ENCODE measurements around the gene POR. TPM values are rescaled to one million over a fixed set of nuclear protein-coding genes. Genes with fewer than 3 reads are reported as not detected.
"Not testable (repeated sequence)": the region's sequence is repeated elsewhere in the genome, so short reads cannot be mapped to it uniquely, and the experiment has no call there.

POR gene
- total RNA-seq, 1 donor from 2014 or later = 244 TPM

DNA sequence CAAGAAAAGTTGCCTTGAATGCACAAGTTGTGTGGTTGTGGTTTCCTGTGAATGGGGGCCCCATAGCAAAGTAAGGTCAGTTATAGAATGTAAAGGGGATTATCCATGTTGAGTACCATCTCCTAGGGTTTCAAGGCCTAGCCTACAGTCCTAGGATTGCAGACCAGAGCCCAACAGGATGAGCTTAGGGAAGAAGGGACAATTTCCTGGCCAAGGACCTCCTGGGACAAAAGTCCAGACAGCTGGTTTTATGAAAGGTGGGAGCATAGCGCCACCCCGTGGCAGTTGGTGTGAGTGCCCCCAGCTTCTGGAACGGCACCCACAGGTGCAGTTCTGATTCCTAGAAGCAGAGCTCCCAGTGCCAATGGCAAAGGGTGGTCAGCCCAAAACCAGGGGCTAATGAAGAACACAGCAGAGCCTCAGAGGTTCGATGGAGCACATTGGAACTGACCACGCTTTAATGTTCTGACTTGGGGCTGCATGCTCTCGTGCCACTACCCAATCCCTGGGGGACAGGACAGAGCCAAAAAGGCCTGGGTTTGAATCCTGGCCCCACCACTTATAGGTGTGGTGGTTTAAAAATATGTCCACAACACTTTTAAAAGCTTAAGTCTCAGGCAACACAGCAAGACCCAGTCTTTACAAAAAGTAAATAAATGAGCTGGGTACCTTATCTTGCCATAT is 105.2 kb downstream of the POR start:
- H3K27ac ChIP-seq = no peak overlapping the region
- intact Hi-C loops (cut with DNase I) = loop anchor here (10.0 kb wide), 1 partner anchor 155 kb away; no protein-coding TSS in a partner anchor
- DNase-seq = peak; percentile 82
- TF ChIP-seq, protein P1, sequence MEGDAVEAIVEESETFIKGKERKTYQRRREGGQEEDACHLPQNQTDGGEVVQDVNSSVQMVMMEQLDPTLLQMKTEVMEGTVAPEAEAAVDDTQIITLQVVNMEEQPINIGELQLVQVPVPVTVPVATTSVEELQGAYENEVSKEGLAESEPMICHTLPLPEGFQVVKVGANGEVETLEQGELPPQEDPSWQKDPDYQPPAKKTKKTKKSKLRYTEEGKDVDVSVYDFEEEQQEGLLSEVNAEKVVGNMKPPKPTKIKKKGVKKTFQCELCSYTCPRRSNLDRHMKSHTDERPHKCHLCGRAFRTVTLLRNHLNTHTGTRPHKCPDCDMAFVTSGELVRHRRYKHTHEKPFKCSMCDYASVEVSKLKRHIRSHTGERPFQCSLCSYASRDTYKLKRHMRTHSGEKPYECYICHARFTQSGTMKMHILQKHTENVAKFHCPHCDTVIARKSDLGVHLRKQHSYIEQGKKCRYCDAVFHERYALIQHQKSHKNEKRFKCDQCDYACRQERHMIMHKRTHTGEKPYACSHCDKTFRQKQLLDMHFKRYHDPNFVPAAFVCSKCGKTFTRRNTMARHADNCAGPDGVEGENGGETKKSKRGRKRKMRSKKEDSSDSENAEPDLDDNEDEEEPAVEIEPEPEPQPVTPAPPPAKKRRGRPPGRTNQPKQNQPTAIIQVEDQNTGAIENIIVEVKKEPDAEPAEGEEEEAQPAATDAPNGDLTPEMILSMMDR (IDR thresholded peaks at IDR 0.05) = peak; percentile 91
- peak; percentile 81 for ATAC-seq
- no peaks in the 10 kb centered on the region for H3K9me3 ChIP-seq
- H3K4me1 ChIP-seq = peaks cover 11% of the 10 kb centered on the region
- no peaks in the 10 kb centered on the region for H3K27me3 ChIP-seq (ENCODE audit: low read depth)
- H3K4me3 ChIP-seq = no peak overlapping the region
- H3K36me3 ChIP-seq = peaks cover 20% of the 10 kb centered on the region

DNA sequence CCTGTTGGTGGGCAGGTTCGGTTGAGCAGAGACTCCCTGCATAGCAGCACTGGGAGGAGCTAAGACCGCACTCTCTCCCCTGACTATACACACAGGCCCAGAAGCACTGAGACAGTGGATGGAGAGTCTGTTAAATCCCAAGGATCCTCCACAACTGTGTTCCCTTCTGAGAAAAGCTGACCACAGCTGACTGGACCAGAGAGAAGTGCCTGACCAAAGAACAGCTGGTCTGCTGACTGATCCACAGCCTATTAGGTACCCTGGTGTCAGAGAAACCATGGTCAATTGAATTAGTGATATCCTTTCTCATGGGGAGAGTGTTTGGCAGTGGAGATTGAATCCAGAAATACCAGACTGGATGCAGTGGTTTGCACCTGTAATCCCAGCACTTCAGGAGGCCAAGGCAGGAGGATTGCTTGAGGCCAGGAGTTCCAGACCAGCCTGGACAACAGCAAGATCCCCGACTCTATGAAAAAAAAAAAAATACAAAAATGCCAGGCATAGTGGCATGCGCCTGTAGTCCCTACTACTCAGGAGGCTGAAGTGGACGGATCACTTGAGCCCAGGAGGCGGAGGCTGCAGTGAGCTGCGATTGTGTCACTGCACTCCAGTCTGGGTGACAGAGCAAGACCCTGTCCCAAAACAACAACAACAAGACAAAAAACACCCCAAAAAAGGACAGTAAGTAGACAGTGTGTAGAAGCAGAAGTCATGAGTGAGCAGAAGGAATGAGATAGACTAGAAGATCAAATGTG is 107.2 kb downstream of the POR start:
- TF ChIP-seq, protein P1 (IDR thresholded peaks at IDR 0.05) = no peak
- H3K36me3 ChIP-seq = peaks cover 27% of the 10 kb centered on the region
- ATAC-seq (no peak), DNase-seq (no peak)
- H3K9me3 ChIP-seq = no peaks in the 10 kb centered on the region
- H3K27ac ChIP-seq = no peak overlapping the region
- intact Hi-C loops (cut with DNase I) = loop anchor here (10.0 kb wide), 1 partner anchor 157 kb away; no protein-coding TSS in a partner anchor
- H3K27me3 ChIP-seq (ENCODE audit: low read depth) = no peaks in the 10 kb centered on the region
- H3K4me3 ChIP-seq = no peak overlapping the region
- H3K4me1 ChIP-seq = peaks cover 11% of the 10 kb centered on the region

DNA sequence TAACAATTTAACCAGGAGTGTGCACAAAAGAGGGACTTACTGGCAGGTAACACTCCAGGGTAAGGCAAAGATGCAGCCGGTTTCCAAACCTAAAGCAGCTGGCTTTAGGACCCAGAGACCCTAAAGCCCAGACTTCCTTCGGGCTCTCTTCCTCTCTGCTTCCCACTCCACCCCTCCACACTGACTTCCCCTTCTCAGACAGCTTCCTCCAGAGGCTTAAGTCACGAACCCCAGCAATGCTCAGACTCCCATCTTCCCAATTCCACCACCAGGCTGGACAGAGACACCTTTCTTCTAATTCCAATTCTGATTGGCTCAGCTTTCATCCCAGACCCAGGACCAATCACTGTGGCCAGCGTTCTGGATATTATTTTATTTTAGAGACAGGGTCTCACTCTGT is 108.0 kb downstream of the POR start:
- H3K27me3 ChIP-seq (ENCODE audit: low read depth) = no peaks in the 10 kb centered on the region
- no peak overlapping the region for H3K27ac ChIP-seq
- no peak overlapping the region for H3K4me3 ChIP-seq
- intact Hi-C loops (cut with DNase I) = loop anchor here (10.0 kb wide), 1 partner anchor 158 kb away; no protein-coding TSS in a partner anchor
- H3K4me1 ChIP-seq = peaks cover 11% of the 10 kb centered on the region
- no peak for DNase-seq
- H3K9me3 ChIP-seq = no peaks in the 10 kb centered on the region
- peak; percentile 73 to 80 for ATAC-seq
- TF ChIP-seq, protein P1 (IDR thresholded peaks at IDR 0.05) = no peak
- peaks cover 34% of the 10 kb centered on the region for H3K36me3 ChIP-seq

DNA sequence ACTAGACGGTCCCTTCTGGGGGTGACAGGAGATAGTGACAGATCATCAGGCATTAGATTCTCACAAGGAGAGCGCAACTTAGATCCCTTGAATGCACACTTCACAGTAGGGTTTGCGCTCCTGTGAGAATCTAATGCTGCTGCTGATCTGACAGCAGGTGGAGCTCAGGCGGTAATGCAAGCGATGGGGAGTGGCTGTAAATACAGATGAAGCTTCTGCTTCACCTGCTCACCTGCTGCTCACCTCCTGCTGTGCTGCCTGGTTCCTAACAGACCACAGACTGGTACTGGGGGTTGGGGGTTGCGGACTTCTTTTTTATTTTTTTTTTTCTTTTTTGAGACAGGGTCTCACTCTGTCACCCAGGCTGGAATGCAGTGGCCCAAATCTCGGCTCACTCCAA is 114.7 kb downstream of the POR start:
- not testable (repeated sequence) for H3K4me1 ChIP-seq; DNase-seq; H3K9me3 ChIP-seq; H3K27ac ChIP-seq; H3K27me3 ChIP-seq (ENCODE audit: low read depth); H3K4me3 ChIP-seq; ATAC-seq
- intact Hi-C loops (cut with DNase I) = loop anchor here (10.0 kb wide), 1 partner anchor 165 kb away; no protein-coding TSS in a partner anchor
- H3K36me3 ChIP-seq = peaks cover 25% of the 10 kb centered on the region

DNA sequence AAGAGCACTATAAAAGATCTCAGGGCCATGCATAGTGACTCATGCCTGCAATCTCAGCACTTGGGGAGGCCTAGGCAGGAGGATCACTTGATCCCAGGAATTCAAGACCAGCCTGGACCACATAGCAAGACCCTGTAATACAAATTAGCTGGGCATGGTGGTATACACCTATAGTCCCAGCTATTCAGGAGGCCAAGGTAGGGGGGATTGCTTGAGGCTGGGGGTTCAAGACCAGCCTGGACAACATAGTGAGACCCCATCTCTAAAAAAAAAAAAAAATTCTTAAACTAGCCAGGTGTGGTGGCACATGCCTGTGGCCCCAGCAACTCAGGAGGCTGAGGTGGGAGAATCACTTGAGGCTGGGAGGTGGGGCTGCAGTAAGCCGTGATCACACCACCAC is 117.0 kb downstream of the POR start:
- no peaks in the 10 kb centered on the region for H3K27me3 ChIP-seq (ENCODE audit: low read depth)
- no peaks in the 10 kb centered on the region for H3K9me3 ChIP-seq
- ATAC-seq (no peak), DNase-seq (no peak)
- no peak overlapping the region for H3K27ac ChIP-seq
- H3K36me3 ChIP-seq = peaks cover 16% of the 10 kb centered on the region
- TF ChIP-seq, protein P1 (IDR thresholded peaks at IDR 0.05) = no peak
- H3K4me3 ChIP-seq = no peak overlapping the region
- intact Hi-C loops (cut with DNase I) = no loop called here
- no peaks in the 10 kb centered on the region for H3K4me1 ChIP-seq

Small RNA genes lying within 50 kb of the gene (microRNA-seq; reads per million reads assigned to microRNA genes)
- not detected for gene MIR4651 (ENCODE audit: borderline number of aligned reads)

Other genes starting within 250 kb of the POR start
- gene HIP1, start 176.2 kb upstream of the POR start, total RNA-seq = 51.5 TPM
- gene CCL26, start 142.9 kb upstream of the POR start, total RNA-seq = not detected
- gene CCL24, start 101.3 kb upstream of the POR start, total RNA-seq = 4.1 TPM
- gene RHBDD2, start 36.1 kb upstream of the POR start, total RNA-seq = 72.5 TPM
- 42.7 TPM for gene TMEM120A, start 79.4 kb downstream of the POR start, total RNA-seq
- gene STYXL1, start 132.8 kb downstream of the POR start, total RNA-seq = 25.6 TPM
- 107 TPM for gene MDH2, start 133.0 kb downstream of the POR start, total RNA-seq

All from lower lobe of right lung (tissue), 2 donors.